H9 (cell line): ENCODE results near the gene CALHM1. TPM values are rescaled to one million over a fixed set of nuclear protein-coding genes. Genes with fewer than 3 reads are reported as not detected.

Experiments used
- DNase-seq: peaks from one replicate; pipeline ENCODE4 v3.0.0-alpha.2; 2017
- H2AFZ ChIP-seq: one replicate; pipeline ENCODE4 v1.6.1; 2013; ENCODE audit warnings: mild to moderate bottlenecking, low read length, control low read depth, moderate library complexity
- H2AK5ac ChIP-seq: 2 replicates; pipeline ENCODE4 v1.6.1; 2013; ENCODE audit warnings: low read length, control low read depth, mixed read lengths; ENCODE audit not compliant: insufficient read length
- H2BK120ac ChIP-seq: one replicate; pipeline ENCODE4 v1.6.1; 2013; ENCODE audit warnings: low read depth, mild to moderate bottlenecking, low read length, control low read depth, inconsistent platforms; ENCODE audit not compliant: poor library complexity, severe bottlenecking
- H2BK12ac ChIP-seq: 2 replicates; pipeline ENCODE4 v1.6.1; 2013; ENCODE audit warnings: low read length, control low read depth, mixed read lengths, low read depth; ENCODE audit not compliant: insufficient read length
- H2BK15ac ChIP-seq: 2 replicates; pipeline ENCODE4 v1.6.1; 2013; ENCODE audit warnings: low read depth, low read length, control low read depth
- H2BK20ac ChIP-seq: one replicate; pipeline ENCODE4 v1.6.1; 2013; ENCODE audit warnings: low read depth, mild to moderate bottlenecking, low read length, control low read depth, inconsistent platforms; ENCODE audit not compliant: poor library complexity, severe bottlenecking
- H2BK5ac ChIP-seq: 2 replicates; pipeline ENCODE4 v1.6.1; 2013; ENCODE audit warnings: low read length, control low read depth, mixed read lengths; ENCODE audit not compliant: insufficient read length
- H3K14ac ChIP-seq: 2 replicates; pipeline ENCODE4 v1.6.1; 2013; ENCODE audit warnings: low read length, control low read depth; ENCODE audit not compliant: insufficient read depth
- H3K18ac ChIP-seq: 2 replicates; pipeline ENCODE4 v1.6.1; 2013; ENCODE audit warnings: low read depth, mild to moderate bottlenecking, mixed read lengths, low read length, control low read depth; ENCODE audit not compliant: insufficient read length
- H3K23ac ChIP-seq: 2 replicates; pipeline ENCODE4 v1.6.1; 2013; ENCODE audit warnings: low read length, control low read depth, mixed read lengths, low read depth; ENCODE audit not compliant: insufficient read length
- H3K23me2 ChIP-seq: 2 replicates; pipeline ENCODE4 v1.6.1; 2013; ENCODE audit warnings: low read depth, mild to moderate bottlenecking, mixed read lengths, low read length, control low read depth; ENCODE audit not compliant: insufficient read length, poor library complexity, severe bottlenecking
- H3K27ac ChIP-seq: 2 replicates; pipeline ENCODE4 v1.5.1; 2013; ENCODE audit warnings: low read length, control low read depth, mixed read lengths, low read depth; ENCODE audit not compliant: insufficient read length
- H3K27me3 ChIP-seq: 2 replicates; pipeline ENCODE4 v1.6.1; 2013; ENCODE audit warnings: low read length, control low read depth, inconsistent platforms; ENCODE audit not compliant: insufficient read depth
- H3K4ac ChIP-seq: 2 replicates; pipeline ENCODE4 v1.6.1; 2013; ENCODE audit warnings: low read depth, mild to moderate bottlenecking, control low read depth, inconsistent platforms, low read length, moderate library complexity
- H3K4me1 ChIP-seq: 2 replicates; pipeline ENCODE4 v1.6.1; 2013; ENCODE audit warnings: low read length, control low read depth, inconsistent platforms; ENCODE audit not compliant: insufficient read depth
- H3K4me2 ChIP-seq: 2 replicates; pipeline ENCODE4 v1.6.1; 2013; ENCODE audit warnings: low read length, control low read depth, mixed read lengths; ENCODE audit not compliant: insufficient read length, insufficient read depth
- H3K56ac ChIP-seq: 2 replicates; pipeline ENCODE4 v1.6.1; 2013; ENCODE audit warnings: low read depth, mild to moderate bottlenecking, mixed read lengths, low read length, control low read depth; ENCODE audit not compliant: insufficient read length
- H3K79me1 ChIP-seq: 2 replicates; pipeline ENCODE4 v1.6.1; 2013; ENCODE audit warnings: low read depth, mild to moderate bottlenecking, moderate library complexity, low read length, control low read depth, inconsistent platforms; ENCODE audit not compliant: insufficient read depth, poor library complexity, severe bottlenecking
- H3K79me2 ChIP-seq: 2 replicates; pipeline ENCODE4 v1.6.1; 2013; ENCODE audit warnings: low read length, control low read depth, inconsistent platforms; ENCODE audit not compliant: insufficient read depth
- H3K9ac ChIP-seq: 2 replicates; pipeline ENCODE4 v1.6.1; 2013; ENCODE audit warnings: low read length, control low read depth, mixed read lengths; ENCODE audit not compliant: insufficient read length; ENCODE audit errors: extremely low read depth
- H3K9me3 ChIP-seq: one replicate; pipeline ENCODE4 v1.6.1; 2013; ENCODE audit warnings: low read depth, low read length, inconsistent platforms; ENCODE audit not compliant: control insufficient read depth
- H3T11ph ChIP-seq: one replicate; pipeline ENCODE4 v1.6.1; 2013; ENCODE audit warnings: mild to moderate bottlenecking, low read length, control low read depth, inconsistent platforms
- H4K20me1 ChIP-seq: one replicate; pipeline ENCODE4 v1.6.1; 2013; ENCODE audit not compliant: control insufficient read depth, insufficient read length, insufficient read depth
- H4K5ac ChIP-seq: 2 replicates; pipeline ENCODE4 v1.6.1; 2013; ENCODE audit warnings: low read depth, mild to moderate bottlenecking, mixed read lengths, low read length, control low read depth; ENCODE audit not compliant: insufficient read length
- H4K8ac ChIP-seq: replicated peaks from 2 replicates; pipeline ENCODE4 v1.6.1; 2013; ENCODE audit warnings: low read length, control low read depth, mixed read lengths, low read depth; ENCODE audit not compliant: insufficient read length
- H4K91ac ChIP-seq: 2 replicates; pipeline ENCODE4 v1.6.1; 2013; ENCODE audit warnings: low read depth, mild to moderate bottlenecking, moderate library complexity, mixed read lengths, low read length, control low read depth; ENCODE audit not compliant: insufficient read length
- H3K27ac Mint-ChIP-seq, 3 experiments: 2 replicates in 2 of 3; 3 replicates in 1 of 3; pipeline ENCODE4 v1.8.0; 2020 to 2021; ENCODE audit warnings: mixed read lengths in 3 of 3, mild to moderate bottlenecking in 1 of 3, moderate library complexity in 1 of 3
- H3K27me3 Mint-ChIP-seq: 2 replicates; pipeline ENCODE4 v1.8.0; 2021; ENCODE audit warnings: low read depth, mild to moderate bottlenecking, moderate library complexity, mixed read lengths
- H3K36me3 Mint-ChIP-seq, 3 experiments: 2 replicates in 2 of 3; 3 replicates in 1 of 3; pipeline ENCODE4 v1.8.0; 2020 to 2021; ENCODE audit warnings: low read depth in 3 of 3, mixed read lengths in 3 of 3; ENCODE audit not compliant: insufficient read depth in 1 of 3
- H3K4me1 Mint-ChIP-seq, 2 experiments: 2 replicates each; pipeline ENCODE4 v1.8.0; 2020; ENCODE audit warnings: mixed read lengths in 2 of 2
- H3K4me3 Mint-ChIP-seq, 2 experiments: 2 replicates in 1 of 2; 3 replicates in 1 of 2; pipeline ENCODE4 v1.8.0; 2020 to 2021; ENCODE audit warnings: mild to moderate bottlenecking in 2 of 2, mixed read lengths in 2 of 2, moderate library complexity in 1 of 2
- H3K9me3 Mint-ChIP-seq, 2 experiments: 2 replicates in 1 of 2; 3 replicates in 1 of 2; pipeline ENCODE4 v1.8.0; 2020; ENCODE audit warnings: mild to moderate bottlenecking in 2 of 2, mixed read lengths in 2 of 2, moderate library complexity in 1 of 2
- WGBS: extraction: QIAGEN DNeasy Blood & Tissue Kit; methylation state at CpG from one replicate; pipeline ENCODE4 v1.1.7; 2013; ENCODE audit warnings: missing lambda C conversion rate, low lambda C conversion rate, mixed read lengths; ENCODE audit not compliant: insufficient read length; ENCODE audit errors: extremely low coverage; 5-methylcytosine and 5-hydroxymethylcytosine counted together
- total RNA-seq: library from RNA; stranded (reverse); gene quantifications from 2 replicates; pipeline ENCODE4 v1.2.1, GENCODE V29; 2021
- TF ChIP-seq, protein P1 (sequence below): fragments of 200-600 bp; sonication (generic); conservative IDR thresholded peaks from 3 replicates; pipeline ENCODE4 v1.8.0; 2021; ENCODE audit warnings: antibody characterized with exemption, mild to moderate bottlenecking

The CALHM1 gene
- total RNA-seq, 1 experiment from 2014 or later = 0.13 TPM

DNA sequence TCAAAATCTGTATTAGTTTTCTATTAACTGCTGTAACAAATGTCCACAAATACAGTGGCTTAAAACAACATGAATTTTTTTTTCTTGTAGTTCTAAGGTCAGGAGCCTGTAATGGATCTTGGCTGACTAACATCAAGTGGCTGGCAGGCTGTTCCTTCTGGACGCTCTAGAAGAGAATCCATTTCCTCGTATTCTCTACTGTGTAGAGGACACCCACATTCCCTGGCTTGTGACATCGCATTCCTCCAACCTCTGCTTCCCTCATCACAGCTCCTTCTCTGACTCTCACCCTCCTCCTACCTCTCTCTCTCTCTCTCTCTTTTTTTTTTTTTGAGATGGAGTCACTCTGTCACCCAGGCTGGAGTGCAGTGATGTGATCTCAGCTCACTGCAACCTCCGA, 4.8 kb upstream of the CALHM1 start:
- Histone ChIP-seq H4K91ac (no peak overlapping the region), H4K20me1 (no peaks in the 10 kb centered on the region), H3K9ac (no peak overlapping the region), H3K9me3 (no peaks in the 10 kb centered on the region), H2BK20ac (no peak overlapping the region), H3K23me2 (no peaks in the 10 kb centered on the region), H2AK5ac (no peak overlapping the region), H4K8ac (no peak overlapping the region), H2BK12ac (no peak overlapping the region), H3T11ph (no peak overlapping the region), H3K27ac (no peak overlapping the region), H3K79me2 (no peaks in the 10 kb centered on the region), H2AFZ (no peak overlapping the region), H3K18ac (no peak overlapping the region), H3K79me1 (no peaks in the 10 kb centered on the region), H2BK5ac (no peak overlapping the region), H2BK15ac (no peak overlapping the region), H2BK120ac (no peak overlapping the region), H3K27me3 (no peaks in the 10 kb centered on the region), H3K23ac (no peak overlapping the region), H3K4me2 (no peak overlapping the region), H3K14ac (no peak overlapping the region), H3K4ac (no peak overlapping the region), H3K4me1 (no peaks in the 10 kb centered on the region; the same call in 1 of the 2 replicates), H3K56ac (no peak overlapping the region), H4K5ac (no peak overlapping the region)
- peak overlapping the region in 1 of 3 experiments; percentile 57; a peak in 1 of 7 replicates for H3K27ac Mint-ChIP-seq
- peaks cover 4 to 8% of the 10 kb centered on the region in 2 experiments for H3K4me1 Mint-ChIP-seq
- H3K27me3 Mint-ChIP-seq = peaks cover 5% of the 10 kb centered on the region; the same call in 1 of the 2 replicates
- H3K4me3 Mint-ChIP-seq = no peak overlapping the region
- no peaks in the 10 kb centered on the region for H3K36me3 Mint-ChIP-seq
- TF ChIP-seq, protein P1, sequence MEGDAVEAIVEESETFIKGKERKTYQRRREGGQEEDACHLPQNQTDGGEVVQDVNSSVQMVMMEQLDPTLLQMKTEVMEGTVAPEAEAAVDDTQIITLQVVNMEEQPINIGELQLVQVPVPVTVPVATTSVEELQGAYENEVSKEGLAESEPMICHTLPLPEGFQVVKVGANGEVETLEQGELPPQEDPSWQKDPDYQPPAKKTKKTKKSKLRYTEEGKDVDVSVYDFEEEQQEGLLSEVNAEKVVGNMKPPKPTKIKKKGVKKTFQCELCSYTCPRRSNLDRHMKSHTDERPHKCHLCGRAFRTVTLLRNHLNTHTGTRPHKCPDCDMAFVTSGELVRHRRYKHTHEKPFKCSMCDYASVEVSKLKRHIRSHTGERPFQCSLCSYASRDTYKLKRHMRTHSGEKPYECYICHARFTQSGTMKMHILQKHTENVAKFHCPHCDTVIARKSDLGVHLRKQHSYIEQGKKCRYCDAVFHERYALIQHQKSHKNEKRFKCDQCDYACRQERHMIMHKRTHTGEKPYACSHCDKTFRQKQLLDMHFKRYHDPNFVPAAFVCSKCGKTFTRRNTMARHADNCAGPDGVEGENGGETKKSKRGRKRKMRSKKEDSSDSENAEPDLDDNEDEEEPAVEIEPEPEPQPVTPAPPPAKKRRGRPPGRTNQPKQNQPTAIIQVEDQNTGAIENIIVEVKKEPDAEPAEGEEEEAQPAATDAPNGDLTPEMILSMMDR = no peak
- no CpG with 5 or more reads among the region's 4 CpGs for WGBS
- no peaks in the 10 kb centered on the region for H3K9me3 Mint-ChIP-seq
- no peak for DNase-seq
